Osteoblast (primary cell): Measurements from ENCODE around the gene LRRC3B. TPM values are rescaled to one million over a fixed set of nuclear protein-coding genes. Genes with fewer than 3 reads are reported as not detected.

ENCODE experiments used
- DNase-seq: peaks from one replicate; pipeline ENCODE4 v3.0.0; 2011; ENCODE audit warnings: low spot score, mixed read lengths; ENCODE audit not compliant: insufficient read length; ENCODE audit errors: missing footprints
- H2AFZ ChIP-seq: 2 replicates; pipeline ENCODE4 v1.6.0; 2011; ENCODE audit warnings: mild to moderate bottlenecking, low read length
- H3K27ac ChIP-seq: 2 replicates; pipeline ENCODE4 v1.5.1; 2011; ENCODE audit warnings: mild to moderate bottlenecking, low read depth, low read length, moderate library complexity
- H3K27me3 ChIP-seq: 2 replicates; pipeline ENCODE4 v1.6.0; 2012; ENCODE audit warnings: mild to moderate bottlenecking, control low read depth, inconsistent platforms, low read length, moderate library complexity; ENCODE audit not compliant: insufficient read depth
- H3K36me3 ChIP-seq: 2 replicates; pipeline ENCODE4 v1.5.1; 2011; ENCODE audit warnings: mild to moderate bottlenecking, low read length, control low read depth, moderate library complexity; ENCODE audit not compliant: insufficient read depth
- H3K4me1 ChIP-seq: 2 replicates; pipeline ENCODE4 v1.5.1; 2011; ENCODE audit warnings: mild to moderate bottlenecking, low read length, control low read depth, moderate library complexity; ENCODE audit not compliant: insufficient read depth
- H3K4me2 ChIP-seq: 2 replicates; pipeline ENCODE4 v1.6.0; 2011; ENCODE audit warnings: mild to moderate bottlenecking, low read length; ENCODE audit not compliant: insufficient read depth
- H3K4me3 ChIP-seq: fragments of 200-600 bp; sonication (generic); 3 replicates; pipeline ENCODE4 v1.5.1; 2012; ENCODE audit warnings: mild to moderate bottlenecking, low read length, inconsistent platforms; ENCODE audit not compliant: insufficient read depth
- H3K79me2 ChIP-seq: 2 replicates; pipeline ENCODE4 v1.6.0; 2012; ENCODE audit warnings: mild to moderate bottlenecking, low read length, control low read depth, inconsistent platforms; ENCODE audit not compliant: insufficient read depth
- H3K9me3 ChIP-seq: 2 replicates; pipeline ENCODE4 v1.5.1; 2011; ENCODE audit warnings: low read depth, low read length, control low read depth
- H4K20me1 ChIP-seq: 2 replicates; pipeline ENCODE4 v1.6.0; 2012; ENCODE audit warnings: mild to moderate bottlenecking, low read length, control low read depth; ENCODE audit not compliant: insufficient read depth
- total RNA-seq: library from RNA; depleted of rRNA; stranded (reverse); fragments of >200 nt; gene quantifications from 2 replicates; pipeline ENCODE4 v1.2.3, GENCODE V29; 2012
- TF ChIP-seq, protein P1 (sequence below): IDR thresholded peaks from 2 replicates; pipeline ENCODE4 v1.5.1; 2011; ENCODE audit warnings: mild to moderate bottlenecking, low read depth, low read length, moderate library complexity; ENCODE audit errors: extremely low read depth

LRRC3B gene
- total RNA-seq, 1 donor, result not detected

DNA sequence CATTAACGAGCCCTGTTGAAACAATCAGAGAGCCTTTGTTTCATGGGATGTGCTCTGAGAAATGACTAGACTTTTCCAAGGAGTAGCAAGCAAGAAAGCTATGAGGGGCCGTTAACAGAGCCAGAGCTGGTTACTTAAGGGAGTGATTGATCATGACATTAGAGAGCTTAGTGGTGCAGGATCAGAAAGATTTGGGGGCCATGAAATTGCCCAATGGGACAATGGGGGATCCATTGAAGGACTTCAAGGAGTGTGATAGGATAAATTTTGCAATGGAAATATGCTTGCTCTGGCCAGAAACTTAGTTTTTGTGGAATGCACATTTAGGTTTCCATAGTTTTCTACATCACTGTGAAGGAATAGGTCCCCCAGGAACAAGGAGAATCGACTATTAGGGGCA is 45.6 kb downstream of the LRRC3B start:
- no peaks in the 10 kb centered on the region for H3K79me2 ChIP-seq
- H3K27ac ChIP-seq, result no peak overlapping the region
- H4K20me1 ChIP-seq, result no peaks in the 10 kb centered on the region
- no peak overlapping the region for H3K4me3 ChIP-seq
- no peaks in the 10 kb centered on the region for H3K4me1 ChIP-seq
- DNase-seq, result no peak
- no peaks in the 10 kb centered on the region for H3K36me3 ChIP-seq
- H3K4me2 ChIP-seq, result no peak overlapping the region
- TF ChIP-seq, protein P1, sequence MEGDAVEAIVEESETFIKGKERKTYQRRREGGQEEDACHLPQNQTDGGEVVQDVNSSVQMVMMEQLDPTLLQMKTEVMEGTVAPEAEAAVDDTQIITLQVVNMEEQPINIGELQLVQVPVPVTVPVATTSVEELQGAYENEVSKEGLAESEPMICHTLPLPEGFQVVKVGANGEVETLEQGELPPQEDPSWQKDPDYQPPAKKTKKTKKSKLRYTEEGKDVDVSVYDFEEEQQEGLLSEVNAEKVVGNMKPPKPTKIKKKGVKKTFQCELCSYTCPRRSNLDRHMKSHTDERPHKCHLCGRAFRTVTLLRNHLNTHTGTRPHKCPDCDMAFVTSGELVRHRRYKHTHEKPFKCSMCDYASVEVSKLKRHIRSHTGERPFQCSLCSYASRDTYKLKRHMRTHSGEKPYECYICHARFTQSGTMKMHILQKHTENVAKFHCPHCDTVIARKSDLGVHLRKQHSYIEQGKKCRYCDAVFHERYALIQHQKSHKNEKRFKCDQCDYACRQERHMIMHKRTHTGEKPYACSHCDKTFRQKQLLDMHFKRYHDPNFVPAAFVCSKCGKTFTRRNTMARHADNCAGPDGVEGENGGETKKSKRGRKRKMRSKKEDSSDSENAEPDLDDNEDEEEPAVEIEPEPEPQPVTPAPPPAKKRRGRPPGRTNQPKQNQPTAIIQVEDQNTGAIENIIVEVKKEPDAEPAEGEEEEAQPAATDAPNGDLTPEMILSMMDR, result no peak
- H3K9me3 ChIP-seq, result no peaks in the 10 kb centered on the region
- no peaks in the 10 kb centered on the region for H3K27me3 ChIP-seq
- no peak overlapping the region for H2AFZ ChIP-seq

DNA sequence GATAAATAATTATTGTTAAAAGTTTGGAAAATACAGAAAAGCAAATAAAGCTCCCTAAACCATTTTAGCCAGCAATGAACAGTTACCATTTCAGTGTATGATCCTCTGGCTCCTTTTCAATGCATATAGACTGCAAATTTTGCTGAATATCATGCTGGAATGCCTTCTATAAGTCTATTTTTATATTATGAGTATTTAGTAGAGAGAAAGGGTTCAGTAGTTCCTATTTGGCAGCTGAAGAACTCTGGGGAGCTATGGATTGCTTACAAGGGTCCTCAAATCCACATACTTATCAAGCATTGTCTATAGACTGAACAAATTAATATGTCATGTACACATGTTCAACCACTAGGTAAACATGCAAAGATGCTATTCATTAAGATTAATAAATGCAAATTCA is 46.1 kb downstream of the LRRC3B start:
- no peak overlapping the region for H3K4me2 ChIP-seq
- no peaks in the 10 kb centered on the region for H3K79me2 ChIP-seq
- H3K4me1 ChIP-seq, result no peaks in the 10 kb centered on the region
- no peak overlapping the region for H3K27ac ChIP-seq
- no peaks in the 10 kb centered on the region for H3K36me3 ChIP-seq
- no peak overlapping the region for H2AFZ ChIP-seq
- H3K9me3 ChIP-seq, result no peaks in the 10 kb centered on the region
- H4K20me1 ChIP-seq, result no peaks in the 10 kb centered on the region
- H3K4me3 ChIP-seq, result no peak overlapping the region
- H3K27me3 ChIP-seq, result no peaks in the 10 kb centered on the region
- no peak for DNase-seq
- TF ChIP-seq, protein P1, result no peak

DNA sequence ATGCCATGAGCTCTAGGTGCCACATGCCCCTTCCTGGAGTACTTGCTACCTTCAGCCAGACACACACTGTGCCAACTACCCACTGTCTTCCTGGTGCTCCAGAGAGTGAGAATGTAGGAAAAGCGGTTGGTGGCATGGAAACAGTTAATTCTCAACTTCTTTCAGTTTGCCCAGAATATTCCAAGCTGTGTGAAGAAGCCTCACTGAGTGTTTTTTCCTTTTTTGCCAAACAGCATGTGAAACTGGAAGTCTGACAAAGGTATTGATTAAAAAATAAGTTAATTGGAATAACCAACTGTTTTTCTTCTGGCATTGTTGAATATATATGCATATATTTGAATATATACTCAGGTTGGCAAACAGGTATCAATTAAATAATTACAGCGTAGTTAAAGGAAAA is 52.8 kb downstream of the LRRC3B start:
- H4K20me1 ChIP-seq, result no peaks in the 10 kb centered on the region
- H3K36me3 ChIP-seq, result no peaks in the 10 kb centered on the region
- no peak overlapping the region for H3K27ac ChIP-seq
- DNase-seq, result no peak
- no peaks in the 10 kb centered on the region for H3K27me3 ChIP-seq
- TF ChIP-seq, protein P1, result no peak
- H3K4me1 ChIP-seq, result no peaks in the 10 kb centered on the region
- H3K9me3 ChIP-seq, result peaks cover 6% of the 10 kb centered on the region
- H3K4me2 ChIP-seq, result no peak overlapping the region
- H3K79me2 ChIP-seq, result no peaks in the 10 kb centered on the region
- no peak overlapping the region for H3K4me3 ChIP-seq
- H2AFZ ChIP-seq, result no peak overlapping the region

DNA sequence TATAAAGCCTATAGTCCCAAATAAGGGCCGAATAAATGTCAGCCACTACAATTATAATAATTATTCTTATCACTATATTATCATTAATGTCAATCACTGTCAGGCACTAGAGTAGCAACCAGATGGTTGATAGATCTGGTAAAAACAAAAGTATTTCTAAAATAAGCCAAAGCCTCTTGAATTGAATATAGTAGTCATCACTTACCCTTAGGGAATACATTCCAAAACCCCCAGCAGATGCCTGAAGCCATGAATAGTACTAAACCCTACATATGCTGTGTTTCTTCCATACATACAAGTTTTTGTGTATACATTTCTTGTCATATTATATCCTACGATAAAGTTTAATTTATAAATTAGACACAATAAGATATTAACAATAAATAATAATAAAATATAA is 59.1 kb downstream of the LRRC3B start:
- Histone ChIP-seq H3K4me1 (no peaks in the 10 kb centered on the region), H4K20me1 (no peaks in the 10 kb centered on the region), H3K27me3 (no peaks in the 10 kb centered on the region), H3K4me3 (no peak overlapping the region), H3K27ac (no peak overlapping the region), H3K9me3 (peaks cover 6% of the 10 kb centered on the region), H3K36me3 (no peaks in the 10 kb centered on the region), H3K79me2 (no peaks in the 10 kb centered on the region), H3K4me2 (no peak overlapping the region), H2AFZ (no peak overlapping the region)
- no peak for DNase-seq
- TF ChIP-seq, protein P1, result no peak
